AG04449 (cell line): ENCODE results near the gene GYPE.
A peak's percentile ranks its signal among the peaks of the same experiment; 100 is the strongest.
"Not testable (repeated sequence)": the region's sequence is repeated elsewhere in the genome, so short reads cannot be mapped to it uniquely, and the experiment has no call there.

Experiments
- CTCF ChIA-PET: fragments of 350-600 bp; formaldehyde crosslinking; extraction: SDS; loops from one replicate; lab custom pipeline; 2021; ENCODE audit warnings: antibody characterized with exemption; lab: Yijun Ruan, JAX
- POLR2A ChIA-PET: fragments of 400-600, 350-600 bp; formaldehyde crosslinking; extraction: SDS; loops from one replicate; lab custom pipeline; 2020; ENCODE audit warnings: antibody characterized with exemption, inconsistent platforms; lab: Yijun Ruan, JAX
- DNase-seq: peaks from one replicate; pipeline ENCODE4 v3.0.0-alpha.2; 2010; ENCODE audit warnings: low read depth, low spot score
- H3K4me3 ChIP-seq: 2 replicates; pipeline ENCODE4 v1.5.1; 2011; ENCODE audit warnings: low read depth, mild to moderate bottlenecking, control low read depth, low read length
- CTCF ChIP-seq: IDR thresholded peaks from one replicate; pipeline ENCODE4 v1.5.1; 2011; ENCODE audit warnings: mild to moderate bottlenecking, moderate library complexity, low read length, control low read depth, inconsistent platforms; ENCODE audit not compliant: insufficient read depth; ENCODE audit errors: missing control alignments

Gene GYPE

GRCh38 chr4:143905440-143905839, at the start of gene GYPE:
TSS of gene GYPE (minus strand) at chr4:143905559. CDS start at chr4:143905507, 52 bp downstream.
- CTCF ChIA-PET, H3K4me3 ChIP-seq, POLR2A ChIA-PET, DNase-seq: not testable (repeated sequence)

DNA sequence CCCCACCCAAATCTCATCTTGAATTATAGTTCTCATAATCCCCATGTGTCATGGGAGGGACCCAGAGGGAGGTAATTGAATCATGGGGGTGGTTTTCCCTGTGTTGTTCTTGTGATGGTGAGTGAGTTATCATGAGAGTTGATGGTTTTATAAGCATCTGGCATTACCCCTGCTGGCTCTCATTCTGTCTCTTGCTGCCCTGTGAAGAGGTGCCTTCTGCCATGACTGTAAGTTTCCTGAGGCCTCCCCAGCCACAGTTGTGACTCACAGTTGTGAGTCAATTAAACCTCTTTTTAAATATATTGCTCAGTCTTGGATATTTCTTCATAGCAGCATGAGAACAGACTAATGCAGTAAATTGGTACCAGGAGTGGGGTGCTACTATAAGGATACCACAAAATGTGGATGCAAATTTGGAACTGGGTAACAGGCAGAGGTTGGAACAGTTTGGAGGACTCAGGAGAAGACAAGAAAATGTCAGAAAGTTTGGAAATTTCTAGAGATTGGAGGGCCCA, 46.2 kb upstream of the GYPE start:
- POLR2A ChIA-PET, H3K4me3 ChIP-seq, CTCF ChIA-PET, DNase-seq: not testable (repeated sequence)

DNA sequence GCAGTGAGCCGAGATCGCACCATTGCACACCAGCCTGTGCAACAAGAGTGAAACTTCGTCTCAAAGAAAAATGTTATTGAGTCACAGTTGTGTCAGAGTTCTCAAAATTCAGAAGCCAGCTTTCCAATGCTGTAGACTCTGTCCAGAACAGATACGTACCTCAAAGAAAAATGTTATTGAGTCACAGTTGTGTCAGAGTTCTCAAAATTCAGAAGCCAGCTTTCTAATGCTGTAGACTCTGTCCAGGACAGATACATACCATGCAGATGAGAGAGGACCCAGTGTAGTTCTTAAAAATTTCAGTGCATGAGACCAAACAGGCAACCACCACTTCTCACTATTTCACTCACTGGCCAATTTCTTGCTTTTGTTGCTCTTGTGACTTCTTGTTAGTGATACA, 45.6 kb upstream of the GYPE start:
- POLR2A ChIA-PET, CTCF ChIA-PET, H3K4me3 ChIP-seq, DNase-seq: not testable (repeated sequence)

GRCh38 chr4:143950185-143950584, 44.8 kb upstream of the GYPE start:
- DNase-seq, POLR2A ChIA-PET, CTCF ChIA-PET, H3K4me3 ChIP-seq: not testable (repeated sequence)

GRCh38 chr4:143947493-143947892, 42.1 kb upstream of the GYPE start:
- H3K4me3 ChIP-seq, DNase-seq, POLR2A ChIA-PET, CTCF ChIA-PET: not testable (repeated sequence)

GRCh38 chr4:143940708-143941107, 35.3 kb upstream of the GYPE start:
- DNase-seq, CTCF ChIA-PET, POLR2A ChIA-PET, H3K4me3 ChIP-seq: not testable (repeated sequence)

DNA sequence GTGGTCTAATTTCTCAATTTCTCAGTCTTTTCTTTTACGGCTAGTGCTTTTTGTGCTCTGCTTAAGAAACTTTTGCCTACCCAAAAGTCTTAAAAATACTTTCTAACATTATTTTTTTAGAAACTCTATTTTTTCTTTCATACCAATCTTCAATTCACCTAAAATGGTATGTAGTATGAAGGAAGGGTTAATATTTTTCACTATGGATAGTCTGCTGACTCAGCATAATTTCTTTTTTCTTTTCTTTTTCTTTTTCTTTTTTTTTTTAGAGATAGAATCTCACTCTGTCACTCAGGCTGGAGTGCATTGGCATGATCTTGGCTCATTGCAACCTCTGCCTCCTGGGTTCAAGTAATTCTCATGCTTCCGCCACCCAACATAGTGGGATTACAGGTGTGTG, 34.2 kb upstream of the GYPE start:
- no peak overlapping the region for H3K4me3 ChIP-seq
- ChIA-PET POLR2A (no interaction called here), CTCF (no interaction called here)
- no peak for TF ChIP-seq CTCF
- no peak for DNase-seq

- H3K4me3 ChIP-seq, DNase-seq, CTCF ChIA-PET, POLR2A ChIA-PET: not testable (repeated sequence)
These were observed 33.5 kb upstream of the GYPE start for GRCh38 chr4:143938890-143939289.

- POLR2A ChIA-PET: no interaction called here
- no peak for DNase-seq
- CTCF ChIA-PET: no interaction called here
- TF ChIP-seq CTCF: no peak
- no peak overlapping the region for H3K4me3 ChIP-seq
These were observed 15.8 kb upstream of the GYPE start for GRCh38 chr4:143921181-143921580.

- POLR2A ChIA-PET, H3K4me3 ChIP-seq, DNase-seq, CTCF ChIA-PET: not testable (repeated sequence)
These were observed 11.1 kb upstream of the GYPE start for GRCh38 chr4:143916485-143916884.

GRCh38 chr4:143912478-143912877, 7.1 kb upstream of the GYPE start:
- DNase-seq, CTCF ChIA-PET, H3K4me3 ChIP-seq, POLR2A ChIA-PET: not testable (repeated sequence)

DNA sequence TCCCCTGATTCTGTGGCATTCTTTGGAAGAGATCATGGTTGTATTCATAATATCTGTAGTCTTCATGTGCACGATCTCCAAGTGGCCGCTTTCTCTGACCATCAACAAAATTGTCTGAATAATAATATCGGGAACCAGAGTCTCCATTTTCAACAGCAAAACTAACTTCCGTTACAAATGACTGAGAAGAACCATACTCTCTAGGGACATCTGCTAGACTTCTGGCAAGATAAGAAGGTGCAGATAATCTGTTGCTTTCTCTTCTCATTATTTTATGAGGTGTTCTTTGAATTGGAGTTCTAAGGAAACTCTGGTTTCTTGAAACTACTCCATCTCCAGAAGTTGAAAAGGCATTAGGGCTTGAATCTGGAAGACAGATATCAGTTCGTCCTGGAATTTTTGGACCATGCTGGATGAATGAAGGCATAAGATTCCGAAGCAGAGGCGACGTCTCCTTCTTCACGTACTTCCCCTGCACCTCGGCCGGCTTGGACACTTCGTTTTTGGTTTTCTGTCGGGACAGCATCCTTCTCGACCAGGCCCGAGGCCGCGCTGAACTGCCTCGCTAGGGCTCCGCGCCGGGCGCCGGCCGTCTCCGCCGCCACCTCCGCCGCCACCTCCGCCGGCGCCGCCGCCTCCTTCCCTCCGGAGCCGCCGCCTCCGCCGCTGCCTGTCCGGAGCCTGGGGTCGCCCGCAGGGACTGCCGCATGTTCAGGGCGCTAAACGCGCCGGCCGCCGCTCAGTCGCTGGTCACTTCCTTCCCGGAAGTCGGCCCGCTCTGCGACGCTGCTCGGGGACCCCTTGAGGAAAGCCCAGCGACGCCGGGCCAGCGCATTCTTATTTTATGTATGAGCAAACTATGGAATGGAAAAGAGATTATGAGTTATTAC, 6.4 kb upstream of the GYPE start:
- H3K4me3 ChIP-seq: peak overlapping the region; percentile 54
- CTCF ChIA-PET, DNase-seq, POLR2A ChIA-PET: not testable (repeated sequence)

- H3K4me3 ChIP-seq, DNase-seq, CTCF ChIA-PET, POLR2A ChIA-PET: not testable (repeated sequence)
These were observed 5.5 kb upstream of the GYPE start for GRCh38 chr4:143910906-143911305.
